Skin epidermis (tissue), 12 donors: Measurements from ENCODE around the gene CELSR2.
"Not testable (repeated sequence)": the region's sequence is repeated elsewhere in the genome, so short reads cannot be mapped to it uniquely, and the experiment has no call there.

Source experiments
- H3K27ac ChIP-seq, 21 experiments: fragments of 200-600 bp; sonication (generic) in 11 of 21; one replicate each; pipeline ENCODE4 v1.5.0; 2020; ENCODE audit warnings: mild to moderate bottlenecking in 3 of 21, inconsistent platforms in 2 of 21, moderate library complexity in 2 of 21
- H3K4me3 ChIP-seq, 7 experiments: fragments of 200-600 bp; sonication (generic) in 2 of 7; one replicate each; pipeline ENCODE4 v1.5.0; 2020; ENCODE audit warnings: inconsistent platforms in 2 of 7, mild to moderate bottlenecking in 2 of 7, moderate library complexity in 1 of 7

Gene CELSR2, protein sequence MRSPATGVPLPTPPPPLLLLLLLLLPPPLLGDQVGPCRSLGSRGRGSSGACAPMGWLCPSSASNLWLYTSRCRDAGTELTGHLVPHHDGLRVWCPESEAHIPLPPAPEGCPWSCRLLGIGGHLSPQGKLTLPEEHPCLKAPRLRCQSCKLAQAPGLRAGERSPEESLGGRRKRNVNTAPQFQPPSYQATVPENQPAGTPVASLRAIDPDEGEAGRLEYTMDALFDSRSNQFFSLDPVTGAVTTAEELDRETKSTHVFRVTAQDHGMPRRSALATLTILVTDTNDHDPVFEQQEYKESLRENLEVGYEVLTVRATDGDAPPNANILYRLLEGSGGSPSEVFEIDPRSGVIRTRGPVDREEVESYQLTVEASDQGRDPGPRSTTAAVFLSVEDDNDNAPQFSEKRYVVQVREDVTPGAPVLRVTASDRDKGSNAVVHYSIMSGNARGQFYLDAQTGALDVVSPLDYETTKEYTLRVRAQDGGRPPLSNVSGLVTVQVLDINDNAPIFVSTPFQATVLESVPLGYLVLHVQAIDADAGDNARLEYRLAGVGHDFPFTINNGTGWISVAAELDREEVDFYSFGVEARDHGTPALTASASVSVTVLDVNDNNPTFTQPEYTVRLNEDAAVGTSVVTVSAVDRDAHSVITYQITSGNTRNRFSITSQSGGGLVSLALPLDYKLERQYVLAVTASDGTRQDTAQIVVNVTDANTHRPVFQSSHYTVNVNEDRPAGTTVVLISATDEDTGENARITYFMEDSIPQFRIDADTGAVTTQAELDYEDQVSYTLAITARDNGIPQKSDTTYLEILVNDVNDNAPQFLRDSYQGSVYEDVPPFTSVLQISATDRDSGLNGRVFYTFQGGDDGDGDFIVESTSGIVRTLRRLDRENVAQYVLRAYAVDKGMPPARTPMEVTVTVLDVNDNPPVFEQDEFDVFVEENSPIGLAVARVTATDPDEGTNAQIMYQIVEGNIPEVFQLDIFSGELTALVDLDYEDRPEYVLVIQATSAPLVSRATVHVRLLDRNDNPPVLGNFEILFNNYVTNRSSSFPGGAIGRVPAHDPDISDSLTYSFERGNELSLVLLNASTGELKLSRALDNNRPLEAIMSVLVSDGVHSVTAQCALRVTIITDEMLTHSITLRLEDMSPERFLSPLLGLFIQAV (N-terminal part only)

DNA sequence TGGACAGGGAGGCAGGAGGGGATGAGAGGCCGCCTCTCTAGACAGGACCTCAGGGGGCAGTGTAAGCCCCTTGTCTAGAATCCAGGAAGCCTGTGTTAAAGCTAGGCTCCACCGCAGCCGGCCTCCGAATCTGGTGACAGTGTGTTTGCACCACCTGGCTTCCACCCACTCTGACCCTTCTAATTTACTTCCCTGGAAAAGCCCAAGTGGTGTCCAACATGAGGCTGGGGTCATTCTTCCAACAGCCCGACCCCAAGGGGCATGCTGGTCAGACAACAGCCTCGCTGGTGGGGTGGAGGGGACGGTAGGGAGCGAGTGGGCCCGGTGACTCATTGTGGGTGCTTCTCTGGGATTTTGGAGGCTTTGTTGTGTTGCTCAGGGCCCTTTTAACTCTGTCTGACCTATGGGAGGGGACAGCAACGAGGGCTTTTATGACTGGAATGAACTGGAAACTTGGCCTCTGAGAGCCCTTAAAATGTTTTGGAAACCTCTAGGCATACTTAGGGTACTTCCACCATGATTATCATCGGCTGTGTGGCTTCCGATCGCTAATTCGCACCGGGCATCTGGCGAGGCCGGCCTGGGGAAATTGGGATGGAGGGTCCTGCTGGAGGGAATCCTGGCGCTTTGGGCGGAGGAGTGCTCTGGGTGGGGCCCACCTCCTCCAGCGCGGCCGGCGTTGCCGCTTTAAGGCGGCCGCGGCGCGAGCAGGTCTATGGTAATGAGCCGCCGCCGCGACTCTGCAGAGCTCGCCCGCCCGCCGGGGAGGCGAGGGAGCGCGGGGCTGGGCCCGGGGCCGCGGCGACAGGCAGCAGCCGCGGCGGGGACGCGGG lies at the start of gene CELSR2:
CELSR2 (plus strand) TSS at position 743 of the 833 bp plus-strand sequence. CDS start 541 bp downstream, outside the sequence.
- Histone ChIP-seq H3K27ac (peak within 1 kb of the TSS in 17 of 21 experiments; percentile 21 to 86 (median 75)), H3K4me3 (peak within 1 kb of the TSS; percentile 44 to 75 (median 60))

- Histone ChIP-seq H3K4me3 (no peak overlapping the region), H3K27ac (no peak overlapping the region)
Measured at GRCh38 chr1:109199710-109200109, 49.6 kb upstream of the CELSR2 start.

DNA sequence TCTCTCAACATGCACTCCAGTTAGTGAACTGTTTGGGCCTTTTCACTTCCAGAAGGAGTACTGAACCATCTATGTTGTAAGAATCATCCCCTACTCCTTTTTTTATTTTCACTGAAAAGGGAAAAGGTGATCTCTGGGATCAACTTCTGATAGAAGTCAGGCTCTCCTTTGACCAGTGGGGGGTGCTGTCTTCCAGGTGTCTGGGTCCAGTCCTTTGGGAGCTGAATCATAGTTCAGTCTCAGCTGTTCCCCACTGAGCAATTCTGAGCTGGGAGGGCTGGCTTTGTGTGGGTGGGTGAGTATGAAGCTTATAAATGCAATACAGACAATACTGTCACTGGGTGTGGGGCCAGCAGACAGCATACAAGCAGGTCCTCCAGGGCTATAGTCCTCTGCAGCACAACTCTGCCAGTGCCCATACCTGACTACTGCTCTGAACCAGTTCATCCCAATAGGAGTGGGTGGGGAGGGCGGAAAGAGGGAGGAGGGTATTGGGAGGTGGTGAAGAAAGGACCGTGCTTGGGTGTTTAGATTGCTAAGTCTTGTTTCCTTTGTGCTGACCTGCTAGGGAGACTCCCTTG lies 48.1 kb upstream of the CELSR2 start:
- Histone ChIP-seq H3K27ac (peak overlapping the region in 3 of 21 experiments; percentile 30 to 57 (median 37)), H3K4me3 (no peak overlapping the region)

GRCh38 chr1:109204484-109204883 lies 44.9 kb upstream of the CELSR2 start:
- no peak overlapping the region for H3K4me3 ChIP-seq
- no peak overlapping the region for H3K27ac ChIP-seq

- H3K4me3 ChIP-seq = no peak overlapping the region
- H3K27ac ChIP-seq = no peak overlapping the region
Measured at GRCh38 chr1:109206339-109206738, 43.0 kb upstream of the CELSR2 start.

DNA sequence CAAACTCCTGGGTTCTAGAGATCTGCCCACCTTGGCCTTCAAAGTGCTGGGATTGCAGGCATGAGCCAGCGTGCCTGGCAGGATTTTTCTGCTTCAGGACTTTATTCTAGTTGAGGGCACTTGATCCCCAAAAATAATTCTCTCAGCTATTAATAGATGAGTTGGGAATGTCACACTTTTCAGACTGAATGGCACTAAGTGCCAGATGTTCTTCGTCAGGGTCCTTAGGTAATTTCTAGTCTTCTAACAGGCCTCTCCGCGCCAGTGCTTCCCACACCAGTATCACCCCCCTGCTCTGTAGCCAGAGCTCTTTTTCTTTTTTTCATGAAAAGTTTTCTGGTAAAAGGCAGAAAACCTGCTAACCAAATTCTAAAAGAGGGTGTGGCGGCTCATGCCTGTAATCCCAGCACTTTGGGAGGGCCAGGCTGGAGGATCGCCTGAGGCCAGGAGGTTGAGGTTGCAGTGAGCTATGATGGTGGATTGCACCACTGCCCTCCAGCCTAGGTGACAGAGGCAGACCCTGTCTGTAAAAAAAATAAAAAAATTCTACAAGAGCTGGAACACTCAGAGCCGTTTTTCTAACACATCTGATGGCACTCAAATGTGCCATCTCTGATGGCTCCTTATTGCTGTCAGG lies 41.8 kb upstream of the CELSR2 start:
- Histone ChIP-seq H3K4me3 (no peak overlapping the region), H3K27ac (no peak overlapping the region)

GRCh38 chr1:109208394-109208793 lies 40.9 kb upstream of the CELSR2 start:
- H3K4me3 ChIP-seq = no peak overlapping the region
- H3K27ac ChIP-seq = no peak overlapping the region

DNA sequence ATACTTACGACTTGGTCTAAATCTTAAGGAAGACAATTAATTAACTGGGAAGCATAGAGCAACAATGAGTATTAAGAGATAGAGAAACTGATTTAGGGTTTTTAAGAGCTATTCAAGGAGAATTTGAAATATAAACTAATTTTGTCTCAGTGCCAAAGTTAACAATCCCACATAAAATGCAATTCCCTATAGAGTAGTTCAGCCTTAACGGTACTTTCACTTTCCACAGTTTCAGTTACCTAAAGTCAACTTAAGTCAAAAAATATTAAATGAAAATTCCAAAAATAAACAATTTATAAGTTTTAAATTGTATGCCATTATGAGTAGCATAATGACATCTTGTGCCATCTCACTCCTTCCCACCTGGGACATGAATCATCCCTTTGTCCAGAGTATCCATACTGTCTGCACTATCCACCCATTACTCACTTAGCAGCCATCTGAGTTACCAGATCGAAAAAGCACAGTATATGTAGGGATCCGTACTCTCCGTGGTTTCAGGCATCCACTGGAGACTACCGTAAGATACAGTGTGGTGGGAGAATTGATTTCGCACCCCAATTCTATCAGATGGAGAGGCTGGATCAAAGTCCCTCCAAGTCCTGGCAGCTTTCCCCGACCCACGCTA lies 40.4 kb upstream of the CELSR2 start:
- Histone ChIP-seq H3K27ac (peak overlapping the region in 1 of 21 experiments; percentile 65), H3K4me3 (no peak overlapping the region)

DNA sequence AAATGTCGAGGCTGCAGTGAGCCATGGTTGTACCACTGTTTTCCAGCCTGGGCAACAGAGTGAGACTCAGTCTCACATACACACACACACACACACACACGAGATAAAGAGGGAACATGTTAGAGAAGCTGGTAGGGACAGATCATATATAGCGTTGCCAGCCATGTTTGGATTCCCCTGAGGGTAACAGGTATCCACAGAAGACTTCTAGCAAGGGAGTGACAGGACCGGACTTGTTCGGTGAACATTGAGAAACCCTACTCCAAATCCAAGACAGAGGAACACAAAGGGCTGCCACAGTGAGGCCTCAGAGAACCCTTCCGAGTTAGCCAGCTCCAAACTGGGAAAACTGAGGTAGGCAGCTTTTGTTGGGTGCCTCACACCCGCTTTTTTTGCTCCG lies 39.3 kb upstream of the CELSR2 start:
- peak overlapping the region in 11 of 21 experiments; percentile 8 to 66 (median 55) for H3K27ac ChIP-seq
- no peak overlapping the region for H3K4me3 ChIP-seq

DNA sequence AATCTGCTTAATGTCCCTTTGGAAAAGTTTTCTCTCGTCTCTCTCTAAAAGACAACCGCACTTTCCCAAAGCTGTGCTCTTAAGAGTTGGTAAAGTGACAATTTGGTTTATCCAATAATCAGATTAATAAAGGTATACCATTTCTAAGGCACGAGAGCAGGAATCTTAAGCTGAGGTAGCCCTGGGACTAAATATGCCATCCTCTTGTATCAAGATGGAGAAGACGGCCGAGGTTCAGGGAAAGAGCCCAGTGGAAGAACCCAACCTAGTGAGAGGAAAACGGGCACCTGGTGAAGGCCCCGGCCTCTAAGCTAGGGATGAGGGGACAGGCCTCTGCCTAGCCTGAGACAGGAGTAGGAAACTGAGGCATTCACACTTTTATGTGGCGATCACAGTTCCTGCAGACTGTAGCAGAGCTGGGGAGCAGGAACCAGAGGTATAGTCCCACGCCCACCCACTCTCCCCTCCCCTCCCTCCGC lies 36.0 kb upstream of the CELSR2 start:
- peak overlapping the region in 20 of 21 experiments; percentile 65 to 93 (median 84) for H3K27ac ChIP-seq
- peak overlapping the region; percentile 86 to 95 (median 94) for H3K4me3 ChIP-seq

DNA sequence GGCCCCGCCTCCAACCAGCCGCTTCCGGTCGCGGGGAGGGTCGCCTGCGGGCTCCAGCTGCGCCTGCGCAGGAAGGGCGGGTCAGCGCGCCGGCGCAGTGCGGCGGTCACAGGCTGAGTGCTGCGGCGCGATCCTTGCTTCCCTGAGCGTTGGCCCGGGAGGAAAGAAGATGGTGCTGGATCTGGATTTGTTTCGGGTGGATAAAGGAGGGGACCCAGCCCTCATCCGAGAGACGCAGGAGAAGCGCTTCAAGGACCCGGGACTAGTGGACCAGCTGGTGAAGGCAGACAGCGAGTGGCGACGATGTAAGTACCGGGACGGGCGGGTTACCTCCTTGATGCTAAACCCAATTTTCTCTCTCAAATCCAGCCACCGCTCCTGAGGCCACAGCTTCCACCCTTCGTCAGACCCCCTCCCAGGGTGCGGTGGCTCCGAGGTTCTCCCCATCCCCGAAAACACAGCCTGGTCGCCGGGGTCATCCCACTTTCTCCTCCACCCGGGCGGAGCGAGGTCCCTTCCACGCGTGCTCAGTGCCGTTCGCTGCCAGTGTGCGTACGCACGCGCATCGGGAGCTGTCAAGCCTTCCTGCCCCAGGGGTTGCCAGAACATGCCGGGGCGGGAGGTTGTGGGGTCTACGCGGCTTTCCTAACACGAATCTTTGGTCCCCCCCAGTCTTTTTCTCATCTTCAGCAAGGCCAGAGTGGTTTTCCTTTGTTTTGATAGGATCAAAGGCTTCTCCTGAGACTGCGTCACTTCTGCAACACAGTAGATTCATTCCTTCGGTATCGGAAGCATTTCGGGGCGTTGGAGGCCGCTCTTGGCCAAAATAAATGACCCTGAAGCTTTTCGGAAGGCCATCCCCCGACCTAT lies 35.3 kb upstream of the CELSR2 start, which contains the start of gene SARS1:
SARS1 (plus strand) TSS at position 95 of the 870 bp plus-strand sequence; CDS start at position 170, 75 bp downstream.
- peak within 1 kb of the TSS; percentile 86 to 95 (median 94) for H3K4me3 ChIP-seq
- peak within 1 kb of the TSS; percentile 38 to 93 (median 84) for H3K27ac ChIP-seq

- peak overlapping the region; percentile 38 to 93 (median 84) for H3K27ac ChIP-seq
- H3K4me3 ChIP-seq = peak overlapping the region; percentile 86 to 95 (median 94)
Measured at GRCh38 chr1:109214695-109215623, 34.4 kb upstream of the CELSR2 start.

DNA sequence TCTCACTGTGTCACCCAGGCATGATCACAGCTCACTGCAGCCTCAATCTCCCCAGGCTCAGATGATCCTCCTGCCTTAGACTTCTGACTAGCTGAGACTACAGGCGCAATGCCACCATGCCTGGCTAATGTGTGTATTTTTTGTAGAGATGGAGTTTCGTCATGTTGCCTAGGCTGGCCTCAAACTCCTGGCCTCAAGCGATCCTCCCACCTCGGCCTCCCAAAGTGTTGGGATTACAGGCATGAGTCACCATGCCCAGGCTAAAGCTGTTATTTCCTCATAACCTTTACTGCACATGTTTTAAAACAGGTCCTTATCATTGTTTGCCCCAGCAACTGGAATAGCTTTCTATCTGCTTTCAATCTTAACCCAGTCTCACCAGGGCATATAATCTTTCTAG lies 32.7 kb upstream of the CELSR2 start:
- Histone ChIP-seq H3K4me3 (no peak overlapping the region), H3K27ac (no peak overlapping the region)

- Histone ChIP-seq H3K4me3 (no peak overlapping the region), H3K27ac (no peak overlapping the region)
Measured at GRCh38 chr1:109218516-109218915, 30.8 kb upstream of the CELSR2 start.

DNA sequence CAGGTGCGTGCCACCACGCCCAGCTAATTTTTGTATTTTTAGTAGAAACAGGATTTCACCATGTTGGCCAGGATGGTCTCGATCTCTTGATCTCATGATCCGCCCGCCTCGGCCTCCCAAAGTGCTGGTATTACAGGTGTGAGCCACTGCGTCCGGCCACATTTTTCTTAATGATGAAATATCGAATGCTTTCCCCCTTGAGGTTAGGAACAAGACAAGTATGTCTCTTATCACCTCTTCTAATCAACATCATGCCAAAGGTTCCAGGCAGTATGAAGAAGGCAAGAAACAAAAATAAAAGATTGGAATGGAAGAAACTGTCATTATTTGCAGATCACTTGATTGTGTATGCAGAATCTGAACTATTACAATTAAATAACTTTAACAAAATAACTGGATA lies 28.1 kb upstream of the CELSR2 start:
- not testable (repeated sequence) for H3K4me3 ChIP-seq, H3K27ac ChIP-seq
